AG09309 (cell line): ENCODE data around the gene MAP4K4.
A peak's percentile ranks its signal among the peaks of the same experiment; 100 is the strongest.

Experiments used
- DNase-seq: peaks from one replicate; pipeline ENCODE4 v3.0.0-alpha.2; 2010; ENCODE audit warnings: low read depth
- H3K4me3 ChIP-seq: 2 replicates; pipeline ENCODE4 v1.5.1; 2011; ENCODE audit warnings: mild to moderate bottlenecking, low read depth, low read length, moderate library complexity; ENCODE audit not compliant: control insufficient read depth
- TF ChIP-seq, protein P1 (sequence below): IDR thresholded peaks from 2 replicates; pipeline ENCODE4 v1.5.1; 2011; ENCODE audit warnings: mild to moderate bottlenecking, low read depth, low read length, inconsistent platforms; ENCODE audit not compliant: insufficient read depth, control insufficient read depth; ENCODE audit errors: missing control alignments

MAP4K4 gene

DNA sequence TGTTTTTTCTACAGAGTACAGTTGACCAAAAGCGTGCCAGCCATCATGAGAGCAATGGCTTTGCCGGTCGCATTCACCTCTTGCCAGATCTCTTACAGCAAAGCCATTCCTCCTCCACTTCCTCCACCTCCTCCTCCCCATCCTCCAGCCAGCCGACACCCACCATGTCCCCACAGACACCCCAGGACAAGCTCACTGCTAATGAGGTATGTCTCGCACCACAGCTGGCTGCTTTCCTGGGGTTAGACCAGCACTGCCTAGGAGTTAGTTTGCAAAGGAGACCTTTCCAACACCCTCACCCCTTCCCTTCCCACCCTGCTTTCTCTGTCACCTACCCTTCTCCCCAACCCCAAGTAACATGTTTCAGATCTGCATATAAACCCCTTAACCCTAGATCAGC lies 174.0 kb downstream of the MAP4K4 start:
- DNase-seq, result no peak
- TF ChIP-seq, protein P1, sequence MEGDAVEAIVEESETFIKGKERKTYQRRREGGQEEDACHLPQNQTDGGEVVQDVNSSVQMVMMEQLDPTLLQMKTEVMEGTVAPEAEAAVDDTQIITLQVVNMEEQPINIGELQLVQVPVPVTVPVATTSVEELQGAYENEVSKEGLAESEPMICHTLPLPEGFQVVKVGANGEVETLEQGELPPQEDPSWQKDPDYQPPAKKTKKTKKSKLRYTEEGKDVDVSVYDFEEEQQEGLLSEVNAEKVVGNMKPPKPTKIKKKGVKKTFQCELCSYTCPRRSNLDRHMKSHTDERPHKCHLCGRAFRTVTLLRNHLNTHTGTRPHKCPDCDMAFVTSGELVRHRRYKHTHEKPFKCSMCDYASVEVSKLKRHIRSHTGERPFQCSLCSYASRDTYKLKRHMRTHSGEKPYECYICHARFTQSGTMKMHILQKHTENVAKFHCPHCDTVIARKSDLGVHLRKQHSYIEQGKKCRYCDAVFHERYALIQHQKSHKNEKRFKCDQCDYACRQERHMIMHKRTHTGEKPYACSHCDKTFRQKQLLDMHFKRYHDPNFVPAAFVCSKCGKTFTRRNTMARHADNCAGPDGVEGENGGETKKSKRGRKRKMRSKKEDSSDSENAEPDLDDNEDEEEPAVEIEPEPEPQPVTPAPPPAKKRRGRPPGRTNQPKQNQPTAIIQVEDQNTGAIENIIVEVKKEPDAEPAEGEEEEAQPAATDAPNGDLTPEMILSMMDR, result no peak
- H3K4me3 ChIP-seq, result no peak overlapping the region

- no peak for DNase-seq
- TF ChIP-seq, protein P1, result no peak
- H3K4me3 ChIP-seq, result no peak overlapping the region
These were observed 175.0 kb downstream of the MAP4K4 start for GRCh38 chr2:101872480-101872879.

DNA sequence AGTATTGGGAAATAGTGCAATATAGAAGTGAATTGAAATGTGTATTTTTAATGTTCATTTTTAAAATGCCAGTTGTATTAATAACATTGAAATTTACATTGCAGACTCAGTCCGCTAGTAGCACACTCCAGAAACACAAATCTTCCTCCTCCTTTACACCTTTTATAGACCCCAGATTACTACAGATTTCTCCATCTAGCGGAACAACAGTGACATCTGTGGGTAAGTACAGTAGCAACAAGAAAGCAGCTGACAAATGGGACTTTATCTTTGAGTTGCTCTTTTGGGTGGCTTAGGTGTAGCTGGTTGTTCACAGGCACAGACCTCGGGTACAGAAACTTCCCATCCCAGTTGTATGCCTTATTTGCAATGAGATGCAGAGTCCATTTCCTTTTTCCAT lies 176.0 kb downstream of the MAP4K4 start:
- no peak overlapping the region for H3K4me3 ChIP-seq
- TF ChIP-seq, protein P1, result peak; percentile 17
- no peak for DNase-seq

- no peak overlapping the region for H3K4me3 ChIP-seq
- TF ChIP-seq, protein P1, result no peak
- DNase-seq, result no peak
These were observed 176.6 kb downstream of the MAP4K4 start for GRCh38 chr2:101874069-101874468.

DNA sequence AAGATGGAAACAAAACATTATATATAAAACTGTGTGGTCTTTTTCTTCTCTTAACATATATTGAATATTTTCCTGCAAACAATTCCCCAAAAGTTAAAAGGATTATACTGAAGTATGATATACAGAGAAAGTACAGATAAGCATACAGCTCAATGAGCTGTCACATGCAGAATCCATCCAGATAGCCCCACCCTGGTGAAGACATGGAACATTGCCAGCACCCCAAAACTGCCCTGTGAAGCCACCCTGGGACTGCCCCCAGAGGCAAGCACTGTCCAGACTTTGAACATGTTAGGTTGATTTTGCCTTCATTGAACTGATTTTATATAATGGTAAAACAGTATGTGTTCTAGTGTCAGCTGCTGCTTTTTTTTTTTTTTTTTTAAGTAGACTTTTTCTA lies 182.0 kb downstream of the MAP4K4 start:
- DNase-seq, result no peak
- H3K4me3 ChIP-seq, result no peak overlapping the region
- TF ChIP-seq, protein P1, result no peak

GRCh38 chr2:101881131-101881530 lies 183.6 kb downstream of the MAP4K4 start:
- DNase-seq, result no peak
- no peak overlapping the region for H3K4me3 ChIP-seq

More at GRCh38 chr2:101881131-101881530, 183.6 kb downstream of the MAP4K4 start:
- TF ChIP-seq, protein P1, result no peak
